ENCODE results near the gene DEAF1.

- TF ChIP-seq, protein P1, sequence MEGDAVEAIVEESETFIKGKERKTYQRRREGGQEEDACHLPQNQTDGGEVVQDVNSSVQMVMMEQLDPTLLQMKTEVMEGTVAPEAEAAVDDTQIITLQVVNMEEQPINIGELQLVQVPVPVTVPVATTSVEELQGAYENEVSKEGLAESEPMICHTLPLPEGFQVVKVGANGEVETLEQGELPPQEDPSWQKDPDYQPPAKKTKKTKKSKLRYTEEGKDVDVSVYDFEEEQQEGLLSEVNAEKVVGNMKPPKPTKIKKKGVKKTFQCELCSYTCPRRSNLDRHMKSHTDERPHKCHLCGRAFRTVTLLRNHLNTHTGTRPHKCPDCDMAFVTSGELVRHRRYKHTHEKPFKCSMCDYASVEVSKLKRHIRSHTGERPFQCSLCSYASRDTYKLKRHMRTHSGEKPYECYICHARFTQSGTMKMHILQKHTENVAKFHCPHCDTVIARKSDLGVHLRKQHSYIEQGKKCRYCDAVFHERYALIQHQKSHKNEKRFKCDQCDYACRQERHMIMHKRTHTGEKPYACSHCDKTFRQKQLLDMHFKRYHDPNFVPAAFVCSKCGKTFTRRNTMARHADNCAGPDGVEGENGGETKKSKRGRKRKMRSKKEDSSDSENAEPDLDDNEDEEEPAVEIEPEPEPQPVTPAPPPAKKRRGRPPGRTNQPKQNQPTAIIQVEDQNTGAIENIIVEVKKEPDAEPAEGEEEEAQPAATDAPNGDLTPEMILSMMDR (IDR thresholded peaks at IDR 0.05; ENCODE audit: extremely low read depth in 1 of 2, insufficient read depth in 1 of 2, low read depth in 1 of 2, low read length in 2 of 2), result no peak
- no peak for TF ChIP-seq EZH2 (IDR thresholded peaks at IDR 0.05; ENCODE audit: borderline replicate concordance, low read depth, low read length, severe bottlenecking)
Observed at GRCh38 chr11:608791-609251, 86.2 kb downstream of the DEAF1 start.

Data from endothelial cell of umbilical vein (primary cell).